GM18507 (cell line): ENCODE measurements around the gene AGAP1.

Source experiments
- DNase-seq: peaks from one replicate; pipeline ENCODE4 v3.0.0; 2011; ENCODE audit warnings: low read depth; ENCODE audit not compliant: insufficient read length; ENCODE audit errors: extremely low spot score
- FAIRE-seq: peaks from 2 replicates; lab custom pipeline; 2011; peaks lifted over from hg19 to GRCh38; lab: Jason Lieb, UNC

AGAP1 gene

DNA sequence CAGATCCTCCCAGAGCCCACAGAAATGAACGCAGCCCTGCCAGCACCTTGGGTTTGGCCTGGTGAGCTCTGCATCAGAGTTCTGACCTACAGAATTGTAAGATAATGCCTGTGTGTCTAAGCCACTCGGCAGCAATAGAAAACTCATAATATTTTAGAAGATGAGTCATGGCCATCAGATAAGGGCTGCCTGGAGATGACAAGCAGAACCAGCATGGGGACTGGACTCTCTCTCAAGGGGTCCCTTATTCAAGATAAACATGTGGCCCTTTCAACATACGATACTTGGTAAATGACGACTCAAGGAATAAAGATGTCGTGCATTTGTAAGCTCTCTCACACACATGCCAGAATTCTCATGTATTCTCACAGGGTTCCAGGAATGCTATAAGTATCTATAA is 8.5 kb upstream of the AGAP1 start:
- FAIRE-seq (no peak), DNase-seq (no peak)

- no peak for DNase-seq
- FAIRE-seq: no peak
Measured at GRCh38 chr2:235486729-235487128, 7.1 kb upstream of the AGAP1 start.

- FAIRE-seq: no peak
- no peak for DNase-seq
Measured at GRCh38 chr2:235489897-235490296, 3.9 kb upstream of the AGAP1 start.

GRCh38 chr2:235492850-235493344 is 946 bp upstream of the AGAP1 start:
- FAIRE-seq (no peak), DNase-seq (no peak)

- no peak for DNase-seq
- no peak for FAIRE-seq
Measured at GRCh38 chr2:235493402-235493774, 455 bp upstream of the AGAP1 start.

DNA sequence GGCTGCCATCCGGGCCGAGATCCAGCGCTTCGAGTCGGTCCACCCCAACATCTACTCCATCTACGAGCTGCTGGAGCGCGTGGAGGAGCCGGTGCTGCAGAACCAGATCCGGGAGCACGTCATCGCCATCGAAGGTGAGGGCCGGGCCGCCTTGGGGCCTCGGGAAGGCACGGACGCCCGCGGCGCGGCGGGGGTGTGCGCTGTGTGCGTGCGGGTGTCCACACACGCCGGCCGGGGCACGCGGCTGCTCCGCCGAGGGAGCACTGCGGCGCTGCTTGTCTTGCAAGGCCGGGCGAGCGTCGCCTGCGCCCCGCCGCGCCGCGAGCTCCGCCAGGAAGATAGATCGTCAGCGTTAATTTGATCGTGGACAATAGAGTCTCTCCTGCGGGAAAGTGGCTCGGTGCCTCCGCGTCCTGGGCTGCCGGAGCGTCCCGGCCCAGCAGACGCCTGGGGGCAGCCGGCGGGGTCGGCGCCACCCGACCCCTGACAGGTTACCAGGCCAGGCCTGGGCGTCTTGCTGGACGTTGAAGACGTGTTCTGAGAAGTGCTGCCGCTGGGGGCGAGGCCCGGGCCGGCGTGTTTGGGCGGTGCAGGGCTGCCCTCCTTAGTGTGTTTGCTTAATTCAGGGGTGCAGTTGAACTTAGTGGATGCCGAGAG is 1.0 kb downstream of the AGAP1 start:
- no peak for DNase-seq

DNA sequence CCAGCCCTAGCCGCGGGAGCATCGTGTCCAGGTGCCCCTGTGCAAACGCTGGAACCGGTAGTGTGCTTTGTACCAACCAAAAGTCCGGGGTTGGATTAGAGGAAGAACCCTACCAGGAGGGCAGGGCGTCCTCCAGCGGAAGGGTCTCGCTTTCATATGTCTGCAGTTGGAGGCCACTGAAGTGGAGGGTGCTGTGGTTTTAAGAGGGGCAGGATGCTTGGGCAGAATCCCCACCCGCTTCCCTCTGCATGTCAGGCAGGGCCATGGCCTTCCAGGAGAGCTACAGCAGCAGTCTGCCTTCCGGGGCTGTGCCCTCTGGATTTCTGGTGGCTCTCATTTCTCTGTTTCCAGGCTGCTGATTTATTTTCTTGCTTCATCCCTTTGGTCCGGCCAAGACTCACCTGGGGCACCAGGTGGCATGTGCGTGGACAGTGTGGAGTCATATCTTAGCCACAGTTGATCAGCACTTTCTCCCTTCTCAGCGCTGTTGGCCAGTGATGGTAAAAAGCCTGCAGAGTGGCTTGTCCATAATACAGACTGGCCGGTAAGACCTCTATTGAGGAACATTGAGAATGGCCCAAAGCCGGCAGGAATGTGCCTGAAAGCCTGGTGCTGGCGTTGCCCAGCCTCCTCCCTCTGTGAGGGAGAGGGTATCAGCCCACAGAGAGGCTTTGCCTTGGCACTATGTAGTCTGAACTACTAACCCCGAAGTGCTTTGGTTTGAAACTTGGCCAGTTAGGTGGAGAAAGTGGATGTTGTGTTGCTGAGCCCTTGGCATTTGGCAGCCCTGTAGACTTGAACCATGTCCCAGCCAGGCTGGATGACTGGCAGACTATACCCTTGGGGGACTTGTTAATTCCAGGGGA is 1.8 kb downstream of the AGAP1 start:
- no peak for FAIRE-seq
- DNase-seq: no peak

More for the DNA sequence above, 1.0 kb downstream of the AGAP1 start:
- no peak for FAIRE-seq

DNA sequence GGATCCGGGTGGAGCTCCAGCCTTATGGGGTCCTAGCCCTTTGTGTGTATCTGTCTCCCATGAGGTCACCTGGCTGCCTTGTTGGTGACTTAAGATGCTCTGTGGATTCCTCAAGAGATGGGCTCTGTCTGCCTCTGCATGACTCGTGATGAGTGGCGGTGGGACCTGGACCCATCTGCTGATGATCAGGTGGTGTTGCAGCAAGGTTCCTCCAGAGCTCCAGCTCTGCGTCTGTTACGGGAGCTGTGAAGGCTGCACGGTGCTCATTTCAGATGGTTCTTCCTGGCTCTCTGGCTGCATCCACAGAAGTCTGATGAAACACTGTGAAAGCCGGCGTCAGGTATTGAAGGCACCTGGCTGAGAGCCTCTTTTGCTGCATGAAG is 2.4 kb downstream of the AGAP1 start:
- DNase-seq: no peak
- FAIRE-seq: no peak

DNA sequence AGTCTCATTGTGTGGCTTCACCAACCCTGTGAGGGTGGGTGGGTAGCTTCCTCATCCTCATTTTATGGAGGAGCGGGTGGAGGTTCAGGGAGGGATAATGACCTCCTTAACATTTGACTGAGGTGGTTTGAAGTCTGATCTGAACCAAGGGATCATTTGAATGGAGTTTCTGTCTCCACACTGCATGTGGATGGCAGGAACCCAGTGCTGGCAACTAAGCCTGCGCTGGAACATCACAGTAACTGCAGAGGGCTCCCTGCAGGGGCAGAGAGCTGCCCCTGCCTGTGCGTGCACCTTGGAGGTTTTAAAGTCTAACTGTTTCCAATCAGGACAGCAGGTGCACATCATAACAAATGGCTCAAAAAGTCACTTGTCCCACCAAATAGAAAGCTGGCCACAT is 3.3 kb downstream of the AGAP1 start:
- FAIRE-seq: no peak
- DNase-seq: no peak

GRCh38 chr2:235498541-235498940 is 4.7 kb downstream of the AGAP1 start:
- no peak for DNase-seq

GRCh38 chr2:235498946-235499812 is 5.3 kb downstream of the AGAP1 start:
- no peak for FAIRE-seq
- DNase-seq: no peak

More at GRCh38 chr2:235498541-235498940, 4.7 kb downstream of the AGAP1 start:
- FAIRE-seq: no peak

DNA sequence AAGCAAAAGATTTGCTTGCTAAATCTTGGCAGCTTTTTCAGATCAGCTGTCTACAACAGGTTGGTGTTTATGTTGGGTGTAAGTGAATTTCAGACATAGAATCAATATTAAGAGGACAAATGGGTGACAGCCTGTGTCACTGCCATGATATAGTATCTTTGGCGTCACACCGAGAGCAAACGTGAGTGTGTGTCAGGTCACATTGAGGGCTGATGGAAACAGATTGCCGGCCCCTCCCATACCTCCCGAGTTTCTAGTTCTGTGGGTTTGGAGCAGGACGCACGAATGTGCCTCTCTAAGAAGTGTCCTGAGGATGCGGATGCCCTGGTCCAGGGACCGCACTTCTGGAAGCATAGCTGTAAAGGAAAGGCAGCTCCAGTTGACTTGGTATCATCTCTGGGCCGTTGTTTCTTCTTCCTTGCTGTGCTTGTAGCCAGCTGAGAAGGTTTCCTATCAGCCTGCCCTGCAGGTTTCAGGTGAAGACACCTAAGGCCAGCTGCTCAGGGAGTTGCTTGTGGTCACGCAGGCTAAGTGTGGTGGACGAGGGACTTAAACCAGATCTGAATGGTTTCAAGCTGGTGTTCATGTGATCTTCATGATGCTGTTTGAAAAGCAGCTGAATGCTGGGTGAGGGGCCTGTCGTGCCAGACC is 6.4 kb downstream of the AGAP1 start:
- no peak for DNase-seq
- no peak for FAIRE-seq

DNA sequence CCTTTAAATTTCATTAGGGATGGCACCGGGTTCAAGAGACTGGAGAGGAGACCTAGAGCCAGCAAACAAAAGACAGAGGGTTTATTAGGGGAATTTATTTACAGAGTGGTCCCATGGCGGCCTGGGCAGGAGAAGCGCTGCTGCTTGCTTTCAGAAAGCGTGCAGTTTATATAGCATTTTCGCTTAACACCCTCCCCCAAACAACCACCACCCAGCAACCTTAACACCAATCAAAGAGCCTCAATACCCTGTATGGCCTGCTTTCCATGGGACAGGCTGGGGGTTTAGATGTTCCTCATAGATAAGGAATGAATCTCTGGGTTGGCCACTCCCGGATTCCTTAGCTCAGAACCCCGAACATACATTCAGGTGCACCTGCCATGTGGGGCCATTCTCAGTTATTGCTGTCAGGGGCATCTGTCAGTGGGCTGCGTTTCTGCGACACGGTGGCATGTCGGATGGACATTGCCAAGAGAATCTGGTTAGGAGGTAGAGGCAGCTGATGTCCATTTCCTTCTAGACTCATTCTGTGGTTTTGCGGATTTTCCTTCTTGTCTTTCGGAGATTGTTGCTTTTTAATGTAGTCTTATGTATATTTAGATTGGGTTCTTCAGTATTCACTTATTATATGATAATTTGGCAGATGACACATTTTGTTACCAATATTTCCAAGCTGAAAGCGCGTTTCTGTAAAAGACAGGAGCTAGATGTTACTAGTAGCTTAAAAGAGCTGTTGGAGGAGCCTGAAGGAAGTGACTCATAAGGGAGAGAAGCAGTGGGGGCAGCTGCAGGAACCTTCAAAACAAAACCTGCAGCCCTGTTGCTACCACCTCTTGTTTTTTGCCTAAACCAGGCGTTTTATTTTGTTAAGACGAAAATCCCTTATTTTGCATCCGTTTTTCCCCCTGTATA is 7.2 kb downstream of the AGAP1 start:
- DNase-seq: no peak
- FAIRE-seq: no peak

DNA sequence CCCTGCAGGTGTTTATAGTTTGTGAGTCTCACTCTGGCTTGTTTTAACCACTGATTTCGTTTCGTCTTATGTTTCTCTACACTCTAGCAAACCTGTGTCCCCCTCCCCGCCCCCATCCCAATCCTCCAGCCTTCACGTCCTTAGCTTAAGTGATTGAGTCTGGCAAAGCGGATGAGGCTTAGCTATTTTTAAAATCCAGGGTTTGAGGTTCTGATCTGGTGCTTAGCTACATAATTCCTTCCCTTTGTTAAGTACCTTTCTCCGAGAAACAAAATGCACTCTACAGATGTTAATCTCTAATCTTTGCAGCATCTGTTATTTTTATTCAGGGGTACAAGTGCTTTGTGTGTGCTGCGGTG is 7.8 kb downstream of the AGAP1 start:
- DNase-seq (no peak), FAIRE-seq (no peak)

- no peak for DNase-seq
- no peak for FAIRE-seq
Measured at GRCh38 chr2:235502336-235502735, 8.5 kb downstream of the AGAP1 start.

DNA sequence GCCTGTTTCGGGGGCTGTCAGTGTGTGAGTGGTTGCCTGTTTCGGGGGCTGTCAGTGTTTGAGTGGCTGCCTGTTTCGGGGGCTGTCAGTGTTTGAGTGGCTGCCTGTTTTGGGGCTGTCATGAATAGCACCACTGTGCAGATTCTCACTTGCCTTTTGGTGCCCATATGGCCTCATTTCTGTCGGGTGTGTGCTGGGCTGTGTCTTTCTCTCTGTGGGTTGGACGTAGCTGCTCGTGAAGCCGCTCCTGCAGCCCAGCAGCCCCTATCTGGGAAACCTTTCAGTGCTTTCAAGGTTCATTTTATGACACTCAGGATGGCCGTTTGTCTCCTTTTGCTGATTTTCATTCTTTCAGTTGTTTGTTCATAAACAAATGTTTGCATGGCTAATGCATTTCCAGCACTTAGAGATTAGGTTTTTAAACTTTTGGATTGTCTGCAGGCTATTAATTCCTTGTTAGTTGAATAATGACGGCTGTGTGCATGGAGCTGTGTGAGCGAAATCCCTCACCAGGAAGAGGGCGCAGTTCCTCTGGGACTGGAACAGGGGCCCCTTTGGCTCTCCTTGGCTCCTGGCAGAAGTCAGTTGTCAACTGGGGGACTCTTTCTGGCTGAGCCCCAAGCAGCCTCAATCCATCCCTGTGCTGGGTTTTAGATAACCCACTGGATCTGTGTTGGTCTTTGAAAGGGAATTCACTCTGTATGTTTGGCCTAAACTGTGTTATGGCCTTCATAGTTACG is 10.8 kb downstream of the AGAP1 start:
- no peak for FAIRE-seq
- DNase-seq: no peak

DNA sequence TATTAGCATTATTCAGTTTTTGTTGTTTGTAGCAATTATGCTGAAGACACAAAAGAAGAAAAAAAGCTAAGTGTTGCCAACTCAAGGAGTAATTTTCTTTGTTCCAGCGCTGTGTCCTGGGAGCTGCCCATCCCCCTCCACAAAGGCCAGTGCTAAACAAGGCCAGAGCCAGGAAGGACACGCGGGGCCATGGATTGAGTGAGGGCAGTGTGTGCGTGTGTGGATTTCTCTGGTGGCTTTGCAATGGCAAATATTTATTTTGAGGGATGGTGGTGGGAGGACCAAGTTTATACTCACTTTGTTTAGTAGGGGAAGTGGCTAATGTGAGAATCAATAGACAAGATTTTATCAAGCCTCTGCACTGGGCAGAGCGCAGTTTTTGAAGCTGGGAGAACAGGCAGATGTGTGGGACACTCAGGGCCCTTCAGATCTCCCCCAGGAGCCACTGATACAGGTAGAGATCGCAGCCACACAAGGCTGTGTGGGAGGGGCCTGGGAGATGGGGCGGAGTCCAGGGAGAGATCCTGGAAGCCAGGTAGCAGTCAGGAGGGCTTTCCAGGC is 11.4 kb downstream of the AGAP1 start:
- FAIRE-seq (no peak), DNase-seq (no peak)
